ENCODE data around the gene ZDHHC11.
"Not testable (repeated sequence)": the region's sequence is repeated elsewhere in the genome, so short reads cannot be mapped to it uniquely, and the experiment has no call there.

Gene ZDHHC11

DNA sequence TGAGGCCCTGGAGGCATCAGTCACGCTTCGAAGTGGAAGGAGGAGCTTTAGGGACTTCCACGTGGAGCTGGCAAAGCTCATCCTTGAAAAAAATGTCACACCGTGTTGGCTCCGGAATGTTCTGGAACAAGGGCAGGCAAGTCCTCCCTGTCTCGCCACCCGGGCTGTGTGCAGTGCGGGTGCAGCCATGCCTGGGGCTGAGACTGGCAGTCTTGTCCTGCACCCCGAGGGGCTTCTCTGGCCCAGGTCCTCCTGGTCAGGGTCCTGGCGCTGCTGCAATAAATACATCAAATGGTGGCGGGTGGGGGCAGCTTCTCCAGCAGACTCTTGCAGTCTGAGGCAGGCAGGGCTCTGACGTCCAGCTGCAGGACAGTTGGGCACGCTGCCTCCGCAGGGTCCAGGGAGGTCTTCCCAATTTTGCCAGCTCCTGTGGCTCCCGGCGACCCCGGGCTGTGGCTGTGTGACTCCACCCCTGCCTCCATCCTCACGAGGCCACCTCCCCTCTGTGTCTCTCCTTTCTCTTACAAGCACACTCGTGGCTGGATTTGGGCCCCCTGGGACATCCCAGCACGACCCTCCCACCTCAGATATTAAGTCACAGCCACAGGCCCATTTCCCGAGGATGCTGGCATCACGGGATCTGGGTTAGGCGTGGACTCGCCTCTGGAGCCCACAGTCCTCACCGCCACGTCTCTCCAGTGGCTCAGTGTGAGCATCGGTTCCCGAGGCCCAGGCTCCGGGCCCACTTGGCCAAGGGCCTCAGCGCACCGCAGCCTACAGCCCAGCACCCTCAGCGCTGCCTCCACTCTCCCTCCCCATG, 8.2 kb downstream of the ZDHHC11 start:
- DNase-seq = not testable (repeated sequence)

DNA sequence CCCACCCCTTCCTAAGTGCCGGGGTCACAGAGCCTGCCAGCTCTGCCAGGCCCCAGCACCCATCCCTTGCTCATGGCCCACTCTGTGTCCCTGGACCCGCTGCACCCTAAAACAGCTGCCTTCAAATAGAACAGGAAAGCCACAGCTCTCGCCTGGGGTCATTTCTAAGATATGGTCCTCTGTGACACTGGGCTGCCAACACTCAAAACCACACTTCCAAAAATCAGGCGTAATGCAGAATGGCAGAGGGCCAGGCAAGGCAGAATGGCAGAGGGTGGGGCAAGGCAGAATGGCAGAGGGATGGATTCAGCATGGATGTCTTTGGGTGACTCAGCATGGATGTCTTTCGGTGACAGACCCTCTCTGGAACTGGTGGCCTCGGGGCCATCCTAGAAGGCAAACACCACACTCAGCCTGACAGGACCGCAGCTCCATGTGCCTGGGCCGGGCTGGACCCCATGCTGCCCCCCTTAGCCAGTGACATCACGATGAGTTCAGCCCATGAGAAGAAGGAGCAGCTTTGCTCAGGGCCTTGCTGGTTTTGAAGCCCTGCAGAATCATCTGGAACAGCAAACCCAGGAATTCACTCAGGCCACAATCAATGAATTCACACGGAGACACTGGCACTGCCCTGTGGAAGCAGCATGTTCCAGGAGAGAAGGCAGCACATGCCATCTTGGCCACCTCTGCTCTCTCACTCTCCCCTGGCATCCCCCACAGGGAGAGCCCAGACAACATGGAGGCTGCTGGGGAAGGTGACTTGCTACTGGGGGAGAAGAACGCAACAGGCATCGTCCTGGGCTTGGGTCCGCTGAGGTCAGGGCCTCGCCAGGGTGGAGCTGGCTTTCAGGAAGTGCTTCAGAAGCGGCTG, 9.0 kb downstream of the ZDHHC11 start:
- not testable (repeated sequence) for DNase-seq

DNA sequence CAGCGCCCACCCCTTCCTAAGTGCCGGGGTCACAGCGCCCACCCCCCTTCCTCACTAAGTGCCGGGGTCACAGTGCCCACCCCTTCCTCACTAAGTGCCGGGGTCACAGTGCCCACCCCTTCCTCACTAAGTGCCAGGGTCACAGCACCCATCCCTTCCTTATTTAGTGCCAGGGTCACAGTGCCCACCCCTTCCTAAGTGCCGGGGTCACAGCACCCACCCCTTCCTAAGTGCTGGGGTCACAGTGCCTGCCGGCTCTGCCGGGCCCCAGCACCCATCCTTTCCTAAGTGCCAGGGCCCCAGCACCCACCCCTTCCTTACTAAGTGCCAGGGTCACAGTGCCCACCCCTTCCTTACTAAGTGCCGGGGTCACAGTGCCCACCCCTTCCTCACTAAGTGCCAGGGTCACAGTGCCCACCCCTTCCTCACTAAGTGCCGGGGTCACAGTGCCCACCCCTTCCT, 9.8 kb downstream of the ZDHHC11 start:
- DNase-seq = not testable (repeated sequence)

DNA sequence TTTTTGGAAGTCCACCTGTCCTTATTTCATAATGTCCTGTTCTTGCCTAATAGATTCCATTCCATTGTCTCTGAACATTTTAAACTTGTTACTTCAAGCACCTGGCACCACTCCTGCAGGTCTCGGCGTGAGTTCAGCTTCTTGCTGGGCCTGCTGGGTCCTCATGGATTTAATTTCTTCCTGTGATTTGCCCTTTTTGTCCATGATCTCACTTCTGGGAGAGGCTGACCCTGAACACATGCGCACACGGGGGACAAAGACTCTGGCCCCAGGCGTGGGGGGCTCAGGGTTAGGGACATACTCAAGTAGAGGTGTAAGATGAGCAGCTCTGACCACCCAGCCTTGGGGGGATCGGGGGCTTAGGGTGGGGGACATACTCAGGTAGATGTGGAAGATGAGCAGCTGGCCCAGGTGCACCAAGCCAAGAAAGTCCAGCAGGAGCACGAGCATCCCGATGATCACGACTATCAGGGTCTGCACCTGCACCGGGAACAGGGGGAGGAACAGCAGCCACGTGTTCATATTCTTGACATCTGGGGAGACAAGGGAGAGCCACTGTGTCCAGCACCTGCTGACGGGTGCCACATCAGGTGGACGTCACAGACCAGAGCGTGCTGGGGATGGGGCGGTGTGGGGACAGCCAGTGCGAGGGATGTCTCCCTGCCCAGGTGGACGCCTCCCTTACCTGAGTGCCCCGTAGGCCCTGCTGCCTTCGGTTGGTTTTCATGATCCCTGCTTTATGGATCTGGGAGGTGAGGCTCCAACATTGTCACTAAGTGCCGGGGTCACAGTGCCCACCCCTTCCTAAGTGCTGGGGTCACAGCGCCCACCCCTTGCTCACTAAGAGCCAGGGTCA, 10.4 kb downstream of the ZDHHC11 start:
- DNase-seq = not testable (repeated sequence)

DNA sequence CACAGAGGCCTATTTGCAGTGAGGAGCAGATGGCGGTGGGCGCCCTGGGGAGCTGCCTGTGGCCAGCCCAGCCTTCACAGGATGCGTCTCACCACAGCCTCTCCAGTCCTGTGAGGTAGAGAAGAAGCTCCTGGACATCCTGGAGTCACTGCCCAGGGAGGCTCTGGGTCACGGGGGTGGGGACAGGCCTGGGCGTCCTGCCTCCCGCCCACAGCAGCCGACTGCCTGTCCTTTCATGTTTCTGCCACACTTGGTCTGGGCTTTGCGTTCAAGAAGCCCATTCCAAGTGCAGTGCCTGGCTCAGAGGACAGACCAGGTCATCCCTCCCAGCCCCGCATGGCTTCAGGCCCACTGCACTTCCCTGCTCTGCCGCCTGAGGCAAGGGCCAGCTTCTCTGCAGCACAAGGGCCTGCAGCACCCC, 12.3 kb downstream of the ZDHHC11 start:
- DNase-seq = not testable (repeated sequence)

DNA sequence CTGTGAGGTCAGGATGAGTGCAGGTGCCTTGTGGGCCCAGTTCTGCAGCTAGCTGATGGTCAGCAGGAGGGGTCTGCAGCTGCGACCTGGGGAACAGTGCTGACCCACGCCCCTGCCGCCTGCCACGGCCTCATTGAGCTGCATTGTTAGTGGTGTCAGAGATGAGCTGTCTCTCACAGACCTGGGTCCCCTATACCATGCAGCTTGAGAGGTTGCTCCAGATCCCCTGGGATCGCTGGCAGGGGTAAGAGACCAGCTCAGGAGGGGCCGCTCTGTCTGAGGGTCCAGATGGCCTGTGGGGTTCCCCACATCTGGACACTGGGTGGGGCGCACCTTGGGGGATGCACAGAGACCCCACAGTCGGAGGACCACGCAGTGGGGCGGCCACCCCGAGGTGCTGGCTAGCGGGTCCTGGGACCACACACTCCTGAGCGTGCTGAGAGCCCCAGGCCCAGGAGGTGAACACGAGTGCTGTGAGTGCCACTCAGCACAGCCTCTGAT, 13.1 kb downstream of the ZDHHC11 start:
- DNase-seq = not testable (repeated sequence)

DNA sequence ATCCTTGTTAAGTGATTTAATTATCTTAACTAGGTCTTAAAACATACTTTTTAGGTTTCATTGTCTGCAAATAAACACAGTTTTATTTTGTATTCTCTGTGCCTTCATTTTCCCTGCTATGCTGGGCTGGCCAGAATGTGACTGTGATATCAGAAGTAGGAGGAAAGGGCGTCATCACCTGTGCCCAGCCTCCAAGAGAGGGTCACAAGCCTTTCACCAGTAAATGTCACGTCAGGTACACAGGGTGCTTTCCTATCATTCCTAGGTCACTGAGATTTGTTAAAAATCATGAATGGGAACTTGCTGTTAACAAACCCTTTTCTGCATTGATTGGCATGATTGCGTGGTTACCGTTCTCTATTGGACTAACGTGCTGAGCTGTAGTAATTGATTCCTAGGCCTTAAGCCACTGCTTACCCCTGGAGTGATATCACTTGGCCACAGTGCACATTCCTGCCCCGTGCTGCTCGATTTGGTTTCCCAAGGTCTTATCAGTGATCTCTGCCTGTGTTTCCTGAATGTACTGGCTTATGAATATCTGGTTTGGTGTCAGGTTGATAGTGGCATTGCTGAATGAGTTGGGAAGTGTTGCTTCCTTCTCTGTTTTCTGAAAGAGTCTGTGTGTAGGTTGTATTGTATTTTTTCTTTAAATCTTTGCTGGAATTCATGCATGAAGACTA, 14.7 kb downstream of the ZDHHC11 start:
- DNase-seq = not testable (repeated sequence)

DNA sequence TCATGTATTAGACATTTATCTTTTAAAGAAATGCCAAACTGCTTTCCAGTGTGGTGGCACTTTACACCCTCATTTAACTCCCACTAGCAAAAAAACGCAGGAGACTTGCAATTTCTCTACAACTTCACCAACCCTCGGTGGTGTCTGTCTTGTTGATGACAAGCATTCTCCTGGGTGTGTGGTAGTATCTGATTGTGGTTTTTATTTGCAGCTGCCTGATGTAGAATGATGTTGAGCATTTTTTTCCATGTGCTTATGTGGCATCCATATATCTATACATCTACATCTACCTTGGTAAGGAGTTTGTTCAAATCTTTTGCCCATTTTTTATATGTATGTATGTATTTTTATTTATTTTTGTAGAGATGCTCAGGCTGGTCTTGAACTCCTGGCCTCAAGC, 16.8 kb downstream of the ZDHHC11 start:
- not testable (repeated sequence) for DNase-seq

DNA sequence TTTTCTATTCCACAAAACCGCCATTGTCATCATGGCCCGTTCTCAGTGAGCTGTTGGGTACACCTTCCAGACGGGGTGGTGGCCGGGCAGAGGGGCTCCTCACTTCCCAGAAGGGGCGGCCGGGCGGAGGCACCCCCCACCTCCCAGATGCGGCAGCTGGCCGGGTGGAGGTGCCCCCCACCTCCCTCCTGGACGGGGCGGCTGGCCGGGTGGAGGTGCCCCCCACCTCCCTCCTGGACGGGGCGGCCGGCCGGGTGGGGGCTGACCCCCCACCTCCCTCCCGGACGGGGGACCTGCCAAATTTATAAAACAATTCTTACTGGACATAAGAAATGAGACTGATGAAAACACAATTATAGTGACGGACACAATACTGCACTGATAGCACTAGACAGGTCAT, 22.6 kb downstream of the ZDHHC11 start:
- not testable (repeated sequence) for DNase-seq

DNA sequence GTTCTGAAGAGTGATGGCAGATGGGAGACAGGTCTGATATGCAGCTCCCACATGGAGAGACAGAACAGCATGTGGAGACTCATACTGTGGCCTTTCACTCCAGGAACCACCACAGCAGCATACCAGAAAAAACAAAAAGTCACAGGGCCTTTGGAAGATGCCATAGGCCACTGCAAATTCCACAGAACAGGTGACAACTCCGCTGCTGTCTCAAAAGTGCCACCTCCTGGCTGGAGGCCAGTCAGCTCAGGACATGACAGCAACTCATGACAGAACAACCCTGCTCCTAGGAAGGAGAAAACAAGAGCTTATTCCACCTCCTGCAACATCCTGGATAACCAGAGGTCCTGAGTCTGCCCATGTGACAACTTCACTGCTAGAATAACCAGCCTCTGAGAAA, 25.2 kb downstream of the ZDHHC11 start:
- DNase-seq = not testable (repeated sequence)

DNA sequence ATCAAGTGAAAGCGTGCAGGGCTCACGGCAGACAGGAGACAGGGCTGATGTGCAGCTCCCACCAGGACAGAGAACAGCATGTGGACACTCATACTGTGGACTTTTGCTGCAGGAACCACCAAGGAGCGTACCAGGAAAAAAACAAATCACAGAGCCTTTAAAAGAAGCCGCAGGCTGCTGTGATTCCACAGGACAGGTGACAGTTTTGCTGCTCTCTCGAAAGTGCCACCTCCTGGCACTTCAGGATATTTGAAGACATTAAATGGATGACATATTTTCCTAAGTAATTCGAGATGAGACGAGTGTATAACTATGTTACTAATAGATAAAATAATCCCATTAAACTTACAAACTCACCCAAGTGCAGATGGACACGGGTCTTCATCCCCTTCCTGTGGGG, 29.3 kb downstream of the ZDHHC11 start:
- DNase-seq = no peak

DNA sequence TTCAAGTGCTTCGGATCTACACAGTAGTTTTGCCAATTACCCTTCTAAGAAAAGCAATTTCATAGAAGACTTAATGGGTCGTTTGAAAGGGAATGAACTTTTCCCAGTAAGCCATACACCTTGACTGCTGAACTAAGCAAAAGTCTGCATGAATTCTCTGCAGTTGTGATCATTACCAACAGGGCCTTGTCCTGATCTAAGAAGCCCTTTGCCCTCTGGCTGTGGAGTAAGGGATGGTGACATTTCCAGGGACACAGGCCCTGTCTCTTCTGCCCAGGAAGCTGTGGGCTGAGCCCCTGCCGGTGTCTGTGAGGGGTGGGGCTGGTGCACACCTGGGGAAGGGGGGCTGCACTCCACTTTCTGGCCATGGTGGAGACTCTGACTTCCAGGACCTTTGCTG, 30.5 kb downstream of the ZDHHC11 start:
- DNase-seq = no peak

DNA sequence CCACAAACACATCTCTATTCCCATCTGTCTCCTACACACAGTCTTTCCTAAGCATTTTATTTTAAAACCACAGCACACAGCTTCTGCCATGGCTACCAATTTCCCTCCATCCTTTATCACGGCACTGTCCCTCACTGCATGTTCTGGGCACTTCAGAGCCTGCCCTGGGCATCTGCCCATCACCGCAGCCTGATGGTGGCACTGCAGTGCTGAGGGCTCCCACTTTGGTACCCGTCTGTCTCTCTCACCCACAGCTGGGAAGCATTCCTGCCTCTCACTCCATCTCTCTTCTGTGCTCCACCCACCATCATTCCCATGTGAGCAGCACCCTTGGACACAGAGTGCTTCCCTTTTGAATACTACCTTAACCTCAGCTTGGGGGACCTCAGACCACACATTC, 31.7 kb downstream of the ZDHHC11 start:
- no peak for DNase-seq

DNA sequence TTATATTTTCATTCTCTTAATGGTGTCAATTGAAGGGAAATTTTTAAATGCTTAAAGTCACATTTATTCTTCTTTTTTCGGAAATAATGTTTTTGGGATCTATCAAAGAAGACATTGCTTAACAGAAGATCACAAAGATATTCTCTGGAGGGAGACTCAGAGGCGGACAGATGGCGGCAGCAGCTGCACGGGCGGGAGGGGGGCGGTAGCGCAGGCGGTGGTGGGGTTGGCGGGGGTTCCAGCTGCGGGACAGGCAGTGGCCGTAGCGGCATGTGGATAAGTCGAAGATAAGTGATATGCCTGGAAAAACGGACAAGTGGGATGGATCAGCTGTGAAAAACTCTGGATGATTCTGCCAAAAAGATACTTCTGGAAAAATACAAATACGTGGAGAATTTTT, 34.6 kb downstream of the ZDHHC11 start:
- no peak for DNase-seq

DNA sequence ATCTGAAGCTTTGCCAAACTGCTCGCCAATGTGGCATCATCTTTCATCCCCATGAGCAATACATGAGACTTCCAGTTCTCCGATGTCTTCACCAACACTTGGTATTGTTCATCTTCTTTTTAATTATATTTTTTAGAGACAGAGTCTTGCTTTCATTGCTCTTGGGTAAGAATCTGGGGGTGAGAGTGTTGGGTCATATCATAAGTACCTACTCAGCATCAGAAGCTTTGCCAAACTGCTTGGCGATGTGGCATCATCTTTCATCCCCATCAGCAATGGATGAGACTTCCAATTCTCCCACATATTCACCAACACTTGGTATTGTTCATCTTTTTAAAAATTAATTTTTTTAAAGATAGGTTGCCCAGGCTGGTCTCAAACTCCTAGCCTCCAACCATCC, 35.3 kb downstream of the ZDHHC11 start:
- DNase-seq = no peak

DNA sequence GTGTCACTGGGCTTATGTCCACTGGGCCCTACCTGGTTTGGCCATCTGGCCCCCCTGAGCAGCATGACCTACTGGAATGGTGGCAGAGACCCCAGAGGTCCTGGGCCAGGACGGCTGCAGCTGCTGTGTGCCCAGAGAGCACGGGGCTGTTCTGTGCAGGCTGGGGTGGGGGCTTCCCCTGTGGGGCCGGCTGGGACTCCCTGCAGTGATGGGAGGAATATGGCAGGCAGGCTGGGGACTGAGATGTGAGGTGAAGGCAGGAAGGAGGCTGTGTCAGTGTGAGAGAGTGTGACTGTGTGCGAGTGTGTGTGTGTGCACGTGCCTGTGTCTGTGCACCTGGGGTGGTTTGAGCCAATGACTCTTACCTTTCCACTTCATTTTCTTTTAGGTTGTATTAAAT, 37.2 kb downstream of the ZDHHC11 start:
- DNase-seq = not testable (repeated sequence)

DNA sequence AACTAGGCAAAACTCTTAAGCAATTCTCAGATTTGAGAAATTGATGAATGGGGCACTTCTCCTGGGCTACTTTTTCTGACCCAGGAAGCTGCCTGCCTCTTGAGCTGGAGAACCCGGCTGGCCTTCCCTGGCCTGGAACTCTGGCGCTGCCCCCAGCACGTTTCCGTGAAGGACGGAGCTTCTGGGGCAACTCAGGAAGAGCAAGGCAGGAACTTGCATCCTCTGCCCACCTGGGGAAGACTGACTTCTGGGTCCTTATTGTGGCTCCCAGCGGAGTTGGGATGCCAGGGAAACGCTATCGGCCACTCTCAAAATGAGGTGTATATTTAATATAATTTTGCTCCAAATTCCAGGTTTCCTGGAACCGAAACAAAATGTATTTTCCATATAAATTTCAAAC, 39.4 kb downstream of the ZDHHC11 start:
- not testable (repeated sequence) for DNase-seq

DNA sequence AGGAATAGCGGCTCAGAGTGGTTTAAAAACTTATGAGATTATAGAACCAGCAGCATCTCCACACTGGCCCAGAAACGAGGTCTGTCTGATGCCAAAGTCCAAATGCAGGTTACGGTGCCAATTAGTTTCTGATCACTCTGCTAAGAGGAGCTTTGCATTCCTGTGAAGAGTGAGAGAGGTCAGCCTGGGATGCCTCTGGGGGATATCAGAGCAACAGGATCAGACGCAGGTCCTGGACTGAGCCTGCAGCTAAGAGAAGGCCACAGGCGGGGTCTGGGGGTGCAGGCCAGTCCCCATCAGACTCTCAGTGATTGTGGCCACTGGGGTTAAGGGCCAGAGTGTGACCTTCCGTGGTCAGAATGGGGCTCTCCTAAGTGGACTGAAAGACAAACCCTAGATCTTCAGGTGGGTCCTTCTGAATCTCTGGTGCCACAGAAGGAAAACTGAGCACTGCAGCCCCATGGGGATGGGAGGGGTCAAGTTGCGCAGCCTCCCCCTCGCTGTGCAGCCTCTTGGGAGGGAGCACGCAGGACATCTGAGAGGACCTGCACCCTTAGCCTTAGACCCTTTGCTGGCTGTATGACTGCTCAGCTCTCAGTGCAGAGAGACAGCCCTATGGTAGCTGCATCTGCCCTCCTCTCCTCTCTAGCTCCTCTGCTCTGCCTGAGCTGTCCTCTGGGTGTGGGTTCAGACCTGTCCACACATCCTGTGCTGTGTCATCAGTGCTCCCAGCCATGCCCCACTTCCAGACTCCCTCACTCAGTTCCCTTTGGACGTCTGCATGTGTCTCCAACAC, 42.9 kb downstream of the ZDHHC11 start:
- DNase-seq = not testable (repeated sequence)

DNA sequence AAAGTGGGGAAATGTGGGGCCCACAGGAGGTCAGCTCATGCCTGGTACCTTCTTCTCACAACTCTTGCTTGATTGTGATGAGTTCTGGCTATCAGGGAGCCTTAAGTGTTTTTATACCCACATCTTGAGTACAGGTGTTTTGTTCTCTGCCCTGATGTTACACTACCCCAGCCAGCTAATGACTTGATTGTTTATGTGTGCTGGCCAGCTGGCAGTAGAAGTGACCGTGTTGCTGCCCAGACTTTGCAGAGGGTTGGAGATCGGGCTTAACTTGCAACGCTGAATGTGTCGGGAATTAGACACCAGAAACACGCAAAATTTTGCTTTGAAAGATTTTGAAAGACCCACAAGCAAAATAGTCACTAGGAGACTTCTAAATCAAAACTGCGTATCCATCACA, 49.3 kb downstream of the ZDHHC11 start:
- no peak for DNase-seq

DNA sequence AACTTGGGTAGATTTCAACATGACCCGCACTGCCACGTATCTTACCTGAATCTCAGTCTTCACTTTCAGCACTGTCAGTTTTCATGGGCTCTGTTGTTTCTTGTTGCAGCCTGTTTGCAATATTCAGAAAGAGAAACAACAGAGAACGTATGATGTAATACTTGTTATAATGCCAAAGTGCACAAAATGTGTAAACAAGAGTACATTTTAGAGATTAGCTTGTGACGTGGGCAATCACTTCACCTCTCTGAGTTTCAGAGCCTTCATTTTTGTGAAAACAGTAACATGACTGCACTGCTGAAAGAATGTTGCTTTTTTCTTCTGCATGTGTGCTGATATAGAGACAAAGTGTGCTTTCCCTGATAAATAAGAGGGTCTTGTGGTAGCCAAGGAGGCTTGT, 49.7 kb downstream of the ZDHHC11 start:
- DNase-seq = not testable (repeated sequence)

DNA sequence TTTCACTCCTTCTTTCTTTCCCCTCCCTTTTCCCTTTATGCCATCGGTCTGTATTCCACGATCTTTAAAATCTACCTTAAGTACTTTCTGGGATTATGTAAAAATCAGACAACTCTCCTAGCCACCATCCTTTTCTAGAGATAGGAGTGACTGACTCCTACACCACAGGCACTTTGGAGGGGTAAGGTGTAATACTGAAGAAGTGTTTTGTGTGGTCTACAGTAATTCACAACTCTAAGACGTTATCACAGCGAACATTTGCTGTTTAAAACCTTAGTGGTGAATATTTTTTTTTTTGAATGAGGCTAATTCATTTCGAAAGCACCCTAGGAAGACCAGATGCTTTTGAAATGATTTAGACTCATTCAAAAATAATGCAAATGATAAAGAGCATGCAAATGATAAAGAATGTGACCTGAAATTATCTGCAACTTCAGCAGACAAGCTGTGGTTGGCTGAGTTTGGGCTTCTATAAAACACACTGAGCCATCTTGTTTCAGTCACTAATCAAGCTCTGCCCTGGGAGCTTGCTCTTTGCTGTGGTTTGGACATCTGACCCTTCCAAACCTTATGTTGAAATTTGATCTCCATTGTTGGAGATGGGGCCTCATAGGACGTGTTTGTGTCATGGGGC, 52.2 kb downstream of the ZDHHC11 start:
- DNase-seq = not testable (repeated sequence)

All from stimulated activated CD4-positive, alpha-beta T cell treated with anti-CD3 and anti-CD28 coated beads, Interleukin-2, amount 100 ng/mL, for 48 hours (primary cell).